ENCODE data around the gene MAP2K3. TPM values are rescaled to one million over a fixed set of nuclear protein-coding genes. Genes with fewer than 3 reads are reported as not detected.

MAP2K3 gene
- polyA plus RNA-seq, 1 donor (not counting 4 experiments of a cell fraction or from before 2014, with no cell fraction given): 22.4 TPM

- Histone ChIP-seq H3K36me3 (ENCODE audit: control insufficient read depth in 2 of 2, extremely low read depth in 1 of 2, insufficient read depth in 2 of 2, low read length in 2 of 2) (no peaks in the 10 kb centered on the region), H3K9me3 (ENCODE audit: control insufficient read depth, low read depth, low read length) (no peaks in the 10 kb centered on the region), H2AFZ (ENCODE audit: control insufficient read depth, low read length) (no peak overlapping the region), H3K27ac (ENCODE audit: control insufficient read depth, insufficient read depth, low read length) (no peak overlapping the region), H3K9ac (ENCODE audit: control insufficient read depth, extremely low read depth, insufficient read depth, low read length) (no peak overlapping the region), H3K4me1 (ENCODE audit: control insufficient read depth, extremely low read depth, insufficient read depth, low read length) (peaks cover 30% of the 10 kb centered on the region), H3K27me3 (ENCODE audit: control insufficient read depth, extremely low read depth, insufficient read depth, low read length) (no peaks in the 10 kb centered on the region), H3K4me3 (ENCODE audit: control insufficient read depth in 2 of 3, extremely low read depth in 1 of 3, insufficient read depth in 2 of 3, low read depth in 1 of 3, low read length in 3 of 3) (no peak overlapping the region), H3K79me2 (ENCODE audit: control insufficient read depth, insufficient read depth, low read length) (no peaks in the 10 kb centered on the region), H3K4me2 (ENCODE audit: control insufficient read depth, extremely low read depth, insufficient read depth, low read depth, low read length) (no peak overlapping the region), H4K20me1 (ENCODE audit: control insufficient read depth, extremely low read depth, insufficient read depth, low read length) (no peaks in the 10 kb centered on the region), H3K9me1 (ENCODE audit: control insufficient read depth, extremely low read depth, insufficient read depth, low read length) (no peaks in the 10 kb centered on the region)
- FAIRE-seq (peak; percentile 90), DNase-seq (ENCODE audit: low read depth, low spot score) (no peak)
- TF ChIP-seq, protein P1, sequence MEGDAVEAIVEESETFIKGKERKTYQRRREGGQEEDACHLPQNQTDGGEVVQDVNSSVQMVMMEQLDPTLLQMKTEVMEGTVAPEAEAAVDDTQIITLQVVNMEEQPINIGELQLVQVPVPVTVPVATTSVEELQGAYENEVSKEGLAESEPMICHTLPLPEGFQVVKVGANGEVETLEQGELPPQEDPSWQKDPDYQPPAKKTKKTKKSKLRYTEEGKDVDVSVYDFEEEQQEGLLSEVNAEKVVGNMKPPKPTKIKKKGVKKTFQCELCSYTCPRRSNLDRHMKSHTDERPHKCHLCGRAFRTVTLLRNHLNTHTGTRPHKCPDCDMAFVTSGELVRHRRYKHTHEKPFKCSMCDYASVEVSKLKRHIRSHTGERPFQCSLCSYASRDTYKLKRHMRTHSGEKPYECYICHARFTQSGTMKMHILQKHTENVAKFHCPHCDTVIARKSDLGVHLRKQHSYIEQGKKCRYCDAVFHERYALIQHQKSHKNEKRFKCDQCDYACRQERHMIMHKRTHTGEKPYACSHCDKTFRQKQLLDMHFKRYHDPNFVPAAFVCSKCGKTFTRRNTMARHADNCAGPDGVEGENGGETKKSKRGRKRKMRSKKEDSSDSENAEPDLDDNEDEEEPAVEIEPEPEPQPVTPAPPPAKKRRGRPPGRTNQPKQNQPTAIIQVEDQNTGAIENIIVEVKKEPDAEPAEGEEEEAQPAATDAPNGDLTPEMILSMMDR (optimal IDR thresholded peaks at IDR 0.05 in 1 of 3, IDR thresholded peaks at IDR 0.05 in 1 of 3, conservative IDR thresholded peaks at IDR 0.05 in 1 of 3; ENCODE audit: extremely low read depth in 1 of 3, insufficient read depth in 2 of 3, low read length in 3 of 3): no peak
- TF ChIP-seq EZH2 (IDR thresholded peaks at IDR 0.05; ENCODE audit: low read length): no peak
- dilution Hi-C loops (cut with MboI; ENCODE audit: extremely low pct_ligation_motif_present, low sequenced_read_pairs): no loop called here
Measured at GRCh38 chr17:21272881-21273792, 11.4 kb upstream of the MAP2K3 start.

- Histone ChIP-seq H2AFZ (ENCODE audit: control insufficient read depth, low read length) (peak overlapping the region; percentile 86), H3K4me3 (ENCODE audit: control insufficient read depth in 2 of 3, extremely low read depth in 1 of 3, insufficient read depth in 2 of 3, low read depth in 1 of 3, low read length in 3 of 3) (peak overlapping the region; percentile 46 to 70 (median 64)), H3K79me2 (ENCODE audit: control insufficient read depth, insufficient read depth, low read length) (no peaks in the 10 kb centered on the region), H3K9me1 (ENCODE audit: control insufficient read depth, extremely low read depth, insufficient read depth, low read length) (no peaks in the 10 kb centered on the region), H3K27ac (ENCODE audit: control insufficient read depth, insufficient read depth, low read length) (no peak overlapping the region), H3K9ac (ENCODE audit: control insufficient read depth, extremely low read depth, insufficient read depth, low read length) (peak overlapping the region; percentile 64), H3K4me2 (ENCODE audit: control insufficient read depth, extremely low read depth, insufficient read depth, low read depth, low read length) (peak overlapping the region; percentile 85), H3K4me1 (ENCODE audit: control insufficient read depth, extremely low read depth, insufficient read depth, low read length) (peaks cover 16% of the 10 kb centered on the region), H3K36me3 (ENCODE audit: control insufficient read depth in 2 of 2, extremely low read depth in 1 of 2, insufficient read depth in 2 of 2, low read length in 2 of 2) (no peaks in the 10 kb centered on the region), H4K20me1 (ENCODE audit: control insufficient read depth, extremely low read depth, insufficient read depth, low read length) (no peaks in the 10 kb centered on the region), H3K27me3 (ENCODE audit: control insufficient read depth, extremely low read depth, insufficient read depth, low read length) (no peaks in the 10 kb centered on the region), H3K9me3 (ENCODE audit: control insufficient read depth, low read depth, low read length) (no peaks in the 10 kb centered on the region)
- TF ChIP-seq EZH2 (IDR thresholded peaks at IDR 0.05; ENCODE audit: low read length): no peak
- TF ChIP-seq, protein P1 (optimal IDR thresholded peaks at IDR 0.05 in 1 of 3, IDR thresholded peaks at IDR 0.05 in 1 of 3, conservative IDR thresholded peaks at IDR 0.05 in 1 of 3; ENCODE audit: extremely low read depth in 1 of 3, insufficient read depth in 2 of 3, low read length in 3 of 3): no peak
- no peak for DNase-seq (ENCODE audit: low read depth, low spot score)
- FAIRE-seq: no peak
- dilution Hi-C loops (cut with MboI; ENCODE audit: extremely low pct_ligation_motif_present, low sequenced_read_pairs): no loop called here
Measured at GRCh38 chr17:21275047-21275578, 9.4 kb upstream of the MAP2K3 start.
